Measurements from ENCODE around the gene LRIG2.
"Not testable (repeated sequence)": the region's sequence is repeated elsewhere in the genome, so short reads cannot be mapped to it uniquely, and the experiment has no call there.

DNA sequence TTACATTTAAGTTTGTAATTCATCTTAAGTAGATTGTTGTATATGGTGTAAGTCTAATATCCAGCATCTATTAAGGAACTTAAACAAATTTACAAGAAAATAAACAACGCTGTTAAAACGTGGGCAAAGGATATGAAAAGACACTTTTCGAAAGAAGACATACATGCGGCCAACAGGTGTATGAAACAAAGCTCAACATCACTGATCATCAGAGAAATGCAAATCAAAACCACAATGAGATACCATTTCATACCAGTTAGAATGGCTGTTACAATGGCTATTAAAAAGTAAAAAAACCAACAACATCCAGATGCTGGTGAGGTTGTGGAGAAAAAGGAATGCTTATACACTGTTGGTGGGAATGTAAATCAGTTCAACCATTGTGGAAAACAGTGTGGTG lies 77.5 kb downstream of the LRIG2 start:
- not testable (repeated sequence) for TF ChIP-seq POLR2A (IDR thresholded peaks at IDR 0.05; ENCODE audit: low read depth, low read length); MYC (IDR thresholded peaks at IDR 0.05; ENCODE audit: low read depth, low read length); POLR2AphosphoS5 (IDR thresholded peaks at IDR 0.05; ENCODE audit: insufficient read depth, low read depth, low read length); FOS (IDR thresholded peaks at IDR 0.05; ENCODE audit: borderline replicate concordance, insufficient read depth, low read length); EZH2 (IDR thresholded peaks at IDR 0.05; ENCODE audit: borderline replicate concordance, low read depth, low read length, severe bottlenecking)
- TF ChIP-seq, protein P1, sequence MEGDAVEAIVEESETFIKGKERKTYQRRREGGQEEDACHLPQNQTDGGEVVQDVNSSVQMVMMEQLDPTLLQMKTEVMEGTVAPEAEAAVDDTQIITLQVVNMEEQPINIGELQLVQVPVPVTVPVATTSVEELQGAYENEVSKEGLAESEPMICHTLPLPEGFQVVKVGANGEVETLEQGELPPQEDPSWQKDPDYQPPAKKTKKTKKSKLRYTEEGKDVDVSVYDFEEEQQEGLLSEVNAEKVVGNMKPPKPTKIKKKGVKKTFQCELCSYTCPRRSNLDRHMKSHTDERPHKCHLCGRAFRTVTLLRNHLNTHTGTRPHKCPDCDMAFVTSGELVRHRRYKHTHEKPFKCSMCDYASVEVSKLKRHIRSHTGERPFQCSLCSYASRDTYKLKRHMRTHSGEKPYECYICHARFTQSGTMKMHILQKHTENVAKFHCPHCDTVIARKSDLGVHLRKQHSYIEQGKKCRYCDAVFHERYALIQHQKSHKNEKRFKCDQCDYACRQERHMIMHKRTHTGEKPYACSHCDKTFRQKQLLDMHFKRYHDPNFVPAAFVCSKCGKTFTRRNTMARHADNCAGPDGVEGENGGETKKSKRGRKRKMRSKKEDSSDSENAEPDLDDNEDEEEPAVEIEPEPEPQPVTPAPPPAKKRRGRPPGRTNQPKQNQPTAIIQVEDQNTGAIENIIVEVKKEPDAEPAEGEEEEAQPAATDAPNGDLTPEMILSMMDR (IDR thresholded peaks at IDR 0.05; ENCODE audit: extremely low read depth in 1 of 2, insufficient read depth in 1 of 2, low read depth in 1 of 2, low read length in 2 of 2) = not testable (repeated sequence)
- TF ChIP-seq, protein P2, sequence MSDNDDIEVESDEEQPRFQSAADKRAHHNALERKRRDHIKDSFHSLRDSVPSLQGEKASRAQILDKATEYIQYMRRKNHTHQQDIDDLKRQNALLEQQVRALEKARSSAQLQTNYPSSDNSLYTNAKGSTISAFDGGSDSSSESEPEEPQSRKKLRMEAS (IDR thresholded peaks at IDR 0.05; ENCODE audit: insufficient read depth, insufficient read length) = not testable (repeated sequence)
